ENCODE data around the gene TSPEAR.

GRCh38 chr21:44564099-44564498, 147.3 kb downstream of the TSPEAR start:
- TF ChIP-seq CTCF (IDR thresholded peaks at IDR 0.05), result no peak
- TF ChIP-seq POLR2A (IDR thresholded peaks at IDR 0.05), result no peak
